ENCODE results near the gene ATG2A.
A peak's percentile ranks its signal among the peaks of the same experiment; 100 is the strongest.

ATG2A gene

DNA sequence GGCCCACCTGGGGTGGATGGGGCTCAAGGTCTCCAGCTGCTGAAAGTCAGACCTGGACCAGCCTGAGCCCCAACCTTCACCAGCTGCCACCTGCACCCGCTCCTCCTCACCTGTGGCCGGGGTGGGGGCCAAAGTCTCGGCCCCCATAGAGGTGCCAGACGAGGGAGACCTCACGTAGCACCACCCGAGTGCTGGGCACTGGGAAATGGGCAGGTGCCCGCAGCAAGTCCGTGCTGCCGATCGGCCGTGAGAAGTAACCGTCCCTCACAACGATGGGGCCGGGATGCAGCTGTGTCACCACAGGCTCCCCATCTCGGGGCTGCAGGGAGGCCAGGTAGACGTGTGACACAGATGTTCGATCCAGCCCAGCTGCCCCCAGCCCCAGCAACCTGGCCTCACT, 16.2 kb downstream of the ATG2A start:
- DNase-seq (ENCODE audit: low spot score), result no peak

GRCh38 chr11:64900263-64900678, 16.7 kb downstream of the ATG2A start:
- no peak for DNase-seq (ENCODE audit: low spot score)

DNA sequence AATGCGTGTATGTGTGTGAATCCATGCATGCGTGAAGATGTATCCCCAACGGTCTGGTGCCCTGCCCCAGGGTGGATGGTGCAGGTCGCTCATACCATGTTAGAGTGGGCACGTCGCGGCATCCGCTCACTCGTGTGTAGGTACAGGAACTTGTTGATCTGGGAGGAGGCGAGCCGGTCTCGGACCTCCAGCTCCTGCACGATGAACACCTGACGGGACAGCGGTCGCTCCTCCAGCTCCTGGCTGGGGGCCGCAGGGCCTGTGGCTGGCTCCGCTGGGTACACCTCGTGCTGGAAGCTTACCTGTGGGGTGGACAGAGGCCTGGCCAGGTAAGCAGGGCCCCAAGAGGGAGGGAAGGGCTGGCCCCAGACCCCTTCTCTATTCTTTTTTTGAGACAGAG, 18.5 kb downstream of the ATG2A start:
- no peak for DNase-seq (ENCODE audit: low spot score)

GRCh38 chr11:64898076-64898445, 18.9 kb downstream of the ATG2A start:
- no peak for DNase-seq (ENCODE audit: low spot score)

DNA sequence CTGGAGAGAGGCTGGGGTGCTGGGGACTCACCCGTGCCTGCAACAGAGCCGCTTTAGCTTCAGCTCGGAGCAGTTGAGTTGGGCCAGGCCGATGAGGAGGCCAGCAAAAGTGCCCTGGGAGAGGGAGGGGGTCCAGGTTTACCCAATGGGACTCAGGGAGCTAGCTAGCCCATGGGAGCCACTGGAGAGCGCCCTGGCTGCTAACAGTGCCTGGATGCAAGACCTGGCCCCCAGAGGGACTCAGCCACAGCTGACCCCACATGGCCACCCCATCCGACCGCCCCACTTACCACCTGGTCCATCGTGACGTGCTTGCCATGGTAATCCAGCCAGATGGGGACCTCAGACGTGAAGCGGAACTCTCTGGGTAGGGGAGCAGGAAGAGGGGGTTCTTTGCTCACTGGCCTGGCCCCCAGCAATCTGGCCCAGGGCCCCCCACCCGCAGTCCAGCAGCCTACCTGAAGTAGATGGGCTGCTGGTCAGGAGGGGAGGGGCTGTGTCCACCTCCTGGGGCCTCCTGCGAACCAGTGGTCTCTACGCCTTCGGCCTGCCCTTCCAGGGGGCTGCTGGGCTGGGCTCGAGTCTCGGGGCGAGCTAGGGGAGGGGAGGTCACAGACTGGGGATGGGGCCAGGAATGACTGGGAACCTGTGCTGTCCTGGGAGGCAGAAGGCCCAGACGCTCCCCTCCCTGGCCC, 19.5 kb downstream of the ATG2A start:
- no peak for DNase-seq (ENCODE audit: low spot score)

- DNase-seq (ENCODE audit: low spot score), result no peak
Observed at GRCh38 chr11:64896448-64897022, 20.5 kb downstream of the ATG2A start.

DNA sequence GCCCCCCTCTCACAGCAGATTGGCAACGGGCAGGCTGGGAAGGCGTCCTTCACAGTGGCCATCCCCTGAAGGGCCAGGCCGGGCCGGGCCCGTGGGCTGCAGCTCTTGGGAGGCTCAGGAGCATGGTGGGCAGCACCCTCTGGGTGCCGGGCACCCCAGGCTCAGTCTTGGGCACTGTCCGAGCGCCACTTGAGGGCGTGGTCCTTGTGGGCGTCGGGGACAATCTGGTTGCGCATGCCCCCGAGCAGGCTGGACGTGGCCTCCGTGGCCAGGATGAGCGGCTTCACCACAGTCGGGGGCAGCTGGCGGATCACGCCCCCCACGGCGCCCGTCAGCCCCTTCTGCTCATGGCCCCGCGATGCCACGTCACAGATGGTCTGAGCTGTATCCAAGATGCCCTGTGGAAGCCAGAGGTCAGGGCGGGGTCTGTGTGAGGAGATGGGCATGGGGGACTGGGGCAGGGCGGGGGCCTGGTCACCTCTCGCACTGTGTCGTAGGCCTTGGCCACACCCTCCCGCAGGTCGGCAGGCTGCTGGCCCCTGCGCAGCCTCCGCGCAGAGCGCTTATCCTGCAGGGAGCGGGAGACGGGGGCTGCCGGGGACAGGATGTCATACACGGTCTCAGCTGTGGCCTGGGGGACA, 22.1 kb downstream of the ATG2A start:
- no peak for DNase-seq (ENCODE audit: low spot score)

- DNase-seq (ENCODE audit: low spot score), result peak; percentile 83
Observed at GRCh38 chr11:64894070-64894811, 22.8 kb downstream of the ATG2A start.

DNA sequence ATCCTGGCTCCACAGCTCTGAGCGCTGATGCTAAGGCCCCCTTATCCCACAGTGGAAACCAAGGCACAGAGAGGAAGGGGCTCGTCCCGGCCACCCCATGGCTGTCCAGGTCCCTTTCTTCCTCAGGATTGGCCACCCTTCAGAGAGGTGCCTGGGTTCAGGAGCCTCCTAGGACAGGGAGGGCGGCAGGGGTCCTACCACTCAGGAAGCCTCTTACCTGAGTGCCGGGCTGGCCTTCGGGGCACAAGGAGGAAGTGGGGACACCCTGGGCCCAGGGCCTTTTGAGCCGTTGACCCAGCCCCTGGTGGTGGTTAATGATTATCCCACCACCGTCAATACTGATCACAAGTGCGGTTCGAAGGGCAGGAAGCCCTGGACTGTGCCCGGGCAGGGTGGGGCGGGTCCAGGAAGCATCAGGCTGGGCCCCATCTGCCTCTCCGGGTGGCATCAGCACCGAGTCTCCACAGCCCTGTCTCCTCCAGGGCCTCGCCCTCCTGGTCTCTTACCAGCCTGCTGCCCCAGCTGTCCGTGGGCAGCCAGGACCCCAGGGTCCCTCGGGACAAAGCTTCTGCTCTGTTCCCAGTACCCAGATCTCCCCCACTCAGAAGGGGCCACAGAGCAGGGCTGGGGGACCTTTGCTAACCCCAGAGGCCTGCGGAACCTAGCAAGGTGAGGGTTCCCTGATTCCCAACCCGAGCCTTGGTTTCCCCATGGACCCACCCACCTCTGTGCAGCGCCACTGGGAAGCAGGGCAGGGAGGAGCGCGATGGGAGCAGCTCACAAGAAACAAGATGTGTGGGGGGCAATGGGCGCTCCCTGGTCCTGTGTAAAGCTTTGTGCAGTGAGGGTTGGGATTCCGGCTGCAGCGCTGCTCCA, 23.6 kb downstream of the ATG2A start:
- DNase-seq (ENCODE audit: low spot score), result no peak

DNA sequence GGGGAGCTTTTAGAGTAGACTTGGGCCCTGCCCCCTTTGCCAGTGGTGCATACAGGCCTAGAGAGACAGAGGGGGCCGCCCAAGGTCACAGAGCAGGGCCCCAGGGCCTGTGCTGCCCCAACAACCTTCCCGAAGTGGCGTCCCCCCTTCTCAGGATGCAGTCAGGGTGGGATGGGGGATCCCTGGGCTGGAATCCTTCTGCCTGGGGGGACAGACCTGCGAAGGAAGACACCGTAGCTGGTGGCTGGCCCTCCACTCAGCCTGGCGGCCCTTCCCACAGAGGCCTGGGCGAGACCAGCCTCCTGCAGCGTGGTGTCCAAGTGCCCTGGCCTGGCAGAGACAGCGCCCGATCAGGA, 24.2 kb downstream of the ATG2A start:
- DNase-seq (ENCODE audit: low spot score), result no peak

DNA sequence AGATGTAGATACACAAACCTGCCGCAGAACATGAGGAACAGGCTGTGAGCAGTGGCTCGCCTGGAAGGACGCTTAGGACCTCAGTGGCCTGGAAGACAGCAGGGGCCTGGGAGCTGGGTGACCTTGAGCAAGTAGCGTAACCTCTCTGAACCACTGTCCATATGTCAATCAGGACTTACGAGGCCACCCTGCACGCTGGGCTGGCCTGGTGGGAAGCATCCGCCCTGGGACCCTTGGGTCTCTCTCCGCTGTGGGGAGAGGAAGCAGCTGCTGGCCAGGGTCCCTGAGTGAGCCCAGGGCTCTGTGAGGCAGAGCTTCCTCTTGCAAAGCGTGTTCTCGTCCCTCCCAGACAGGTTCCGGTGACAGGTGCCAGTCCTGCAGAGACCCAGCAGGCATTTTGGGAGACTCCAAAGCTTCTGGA, 24.6 kb downstream of the ATG2A start:
- DNase-seq (ENCODE audit: low spot score), result no peak

GRCh38 chr11:64891880-64892279, 25.1 kb downstream of the ATG2A start:
- no peak for DNase-seq (ENCODE audit: low spot score)

DNA sequence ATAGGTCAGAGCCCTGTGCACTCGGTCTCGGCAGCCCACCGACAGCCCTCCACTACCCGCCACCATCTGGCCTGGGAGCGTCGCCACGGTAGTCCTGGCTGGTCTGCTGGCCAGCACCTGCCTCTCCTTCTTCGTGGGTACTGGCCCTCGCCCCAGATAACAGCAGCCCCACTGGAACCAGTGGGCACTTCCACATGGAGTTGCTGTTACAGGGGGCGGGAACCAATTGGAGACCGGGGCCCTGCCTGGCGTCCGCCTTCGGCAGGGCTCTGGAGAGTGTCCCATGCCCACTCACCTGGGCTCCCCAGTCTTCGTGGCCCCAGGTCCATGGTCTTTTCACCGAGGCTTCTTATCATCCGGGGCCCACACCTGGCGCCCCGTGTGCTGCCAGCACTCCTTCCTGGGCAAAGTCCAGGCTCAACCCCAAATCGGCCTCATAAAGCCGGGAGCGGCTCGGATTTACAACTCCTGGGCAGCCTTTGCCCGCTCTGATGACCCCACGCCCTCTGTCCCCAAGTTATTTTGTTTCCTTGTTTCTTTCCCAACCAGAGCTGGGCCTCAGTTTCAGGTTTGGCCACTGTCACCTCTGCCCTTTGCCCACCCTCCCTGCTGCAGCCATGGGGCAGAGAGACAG, 25.7 kb downstream of the ATG2A start:
- no peak for DNase-seq (ENCODE audit: low spot score)

GRCh38 chr11:64890522-64890939, 26.5 kb downstream of the ATG2A start:
- no peak for DNase-seq (ENCODE audit: low spot score)

GRCh38 chr11:64888729-64889511, 28.1 kb downstream of the ATG2A start:
- no peak for DNase-seq (ENCODE audit: low spot score)

- DNase-seq (ENCODE audit: low spot score), result no peak
Observed at GRCh38 chr11:64888406-64888728, 28.6 kb downstream of the ATG2A start.

GRCh38 chr11:64887757-64888405, 29.1 kb downstream of the ATG2A start:
- peak; percentile 94 for DNase-seq (ENCODE audit: low spot score)

DNA sequence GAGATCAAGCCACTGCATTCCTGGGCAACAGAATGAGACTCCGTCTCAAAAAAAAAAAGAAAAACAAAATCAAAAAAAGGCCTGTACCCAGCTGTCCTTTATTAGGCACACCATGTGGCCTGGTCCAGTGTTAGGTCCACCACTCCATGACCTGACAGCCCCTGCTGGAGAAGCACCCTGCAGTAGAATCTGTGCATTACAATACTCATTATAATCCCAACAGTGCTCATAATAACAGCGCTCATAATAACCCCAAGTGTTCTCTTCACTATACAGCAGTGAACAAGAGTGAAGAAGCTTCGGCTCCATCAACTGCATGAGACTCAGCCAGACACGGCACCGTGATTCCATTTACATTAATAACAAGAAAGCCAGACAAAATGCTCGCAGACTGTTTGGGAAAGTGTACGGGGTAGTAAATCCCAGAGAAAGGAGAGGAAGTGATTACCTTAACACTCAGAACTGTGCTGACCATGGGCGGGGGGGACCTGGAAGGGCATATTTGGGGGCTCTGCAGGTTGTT, 29.7 kb downstream of the ATG2A start:
- DNase-seq (ENCODE audit: low spot score), result no peak

- DNase-seq (ENCODE audit: low spot score), result no peak
Observed at GRCh38 chr11:64885367-64886286, 31.4 kb downstream of the ATG2A start.

All from ecto neural progenitor cell (in vitro differentiated cells).